ENCODE data around the gene STARD10.
"Not testable (repeated sequence)": the region's sequence is repeated elsewhere in the genome, so short reads cannot be mapped to it uniquely, and the experiment has no call there.

STARD10 gene, protein sequence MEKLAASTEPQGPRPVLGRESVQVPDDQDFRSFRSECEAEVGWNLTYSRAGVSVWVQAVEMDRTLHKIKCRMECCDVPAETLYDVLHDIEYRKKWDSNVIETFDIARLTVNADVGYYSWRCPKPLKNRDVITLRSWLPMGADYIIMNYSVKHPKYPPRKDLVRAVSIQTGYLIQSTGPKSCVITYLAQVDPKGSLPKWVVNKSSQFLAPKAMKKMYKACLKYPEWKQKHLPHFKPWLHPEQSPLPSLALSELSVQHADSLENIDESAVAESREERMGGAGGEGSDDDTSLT
- 10.7 to 32.1 (median 21.5) reads per million in 4 experiments for total RNA-seq

DNA sequence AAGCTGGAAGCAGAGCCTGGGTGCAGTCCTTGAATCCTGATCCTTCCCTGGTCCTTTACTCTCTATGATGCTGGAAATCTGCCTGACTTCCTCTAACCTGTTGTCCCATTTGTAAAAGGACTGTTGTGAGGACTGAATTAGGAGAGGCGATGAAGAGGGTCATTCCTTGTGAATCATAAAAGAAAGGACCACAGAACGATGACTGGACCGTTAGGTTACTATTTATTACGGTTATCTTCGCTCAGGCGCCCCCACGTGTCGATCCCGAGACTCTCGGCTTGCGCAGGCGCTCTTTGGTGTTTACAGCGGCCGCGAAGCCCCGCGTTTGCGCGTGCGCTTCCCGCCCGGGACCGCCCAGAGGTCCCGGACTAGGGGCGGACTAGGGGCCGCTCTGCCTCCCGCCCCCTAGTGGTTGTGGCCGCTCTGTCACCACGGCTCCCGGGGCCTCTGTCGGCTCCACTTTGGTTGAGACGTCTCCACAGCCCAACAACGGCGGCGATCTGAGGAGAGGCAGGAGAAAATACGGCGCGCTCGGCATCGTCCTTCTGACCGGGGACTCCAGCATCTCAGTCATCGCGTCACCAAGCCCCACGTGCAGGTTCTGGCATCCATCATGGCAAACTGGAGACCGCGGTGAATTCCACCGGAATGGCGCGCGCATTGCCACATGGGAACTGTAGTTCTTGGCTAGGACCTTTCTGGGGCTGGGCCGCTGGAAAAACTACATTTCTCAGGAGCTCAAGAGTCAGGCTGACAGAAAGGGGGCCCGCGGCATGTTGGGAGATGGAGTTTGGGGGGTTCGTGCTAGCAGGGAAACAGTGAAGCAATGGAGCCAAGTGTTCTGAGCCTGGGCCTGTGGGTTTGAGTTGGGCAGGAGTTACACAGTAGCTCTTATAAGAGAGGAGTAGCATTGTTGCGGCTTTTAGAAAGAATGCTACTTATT lies at the start of gene STARD10:
Gene STARD10, minus strand, starts transcription at position 623 of the 943 bp plus-strand sequence. CDS start 12,866 bp downstream, outside the sequence.
- peak; percentile 89 for DNase-seq

DNA sequence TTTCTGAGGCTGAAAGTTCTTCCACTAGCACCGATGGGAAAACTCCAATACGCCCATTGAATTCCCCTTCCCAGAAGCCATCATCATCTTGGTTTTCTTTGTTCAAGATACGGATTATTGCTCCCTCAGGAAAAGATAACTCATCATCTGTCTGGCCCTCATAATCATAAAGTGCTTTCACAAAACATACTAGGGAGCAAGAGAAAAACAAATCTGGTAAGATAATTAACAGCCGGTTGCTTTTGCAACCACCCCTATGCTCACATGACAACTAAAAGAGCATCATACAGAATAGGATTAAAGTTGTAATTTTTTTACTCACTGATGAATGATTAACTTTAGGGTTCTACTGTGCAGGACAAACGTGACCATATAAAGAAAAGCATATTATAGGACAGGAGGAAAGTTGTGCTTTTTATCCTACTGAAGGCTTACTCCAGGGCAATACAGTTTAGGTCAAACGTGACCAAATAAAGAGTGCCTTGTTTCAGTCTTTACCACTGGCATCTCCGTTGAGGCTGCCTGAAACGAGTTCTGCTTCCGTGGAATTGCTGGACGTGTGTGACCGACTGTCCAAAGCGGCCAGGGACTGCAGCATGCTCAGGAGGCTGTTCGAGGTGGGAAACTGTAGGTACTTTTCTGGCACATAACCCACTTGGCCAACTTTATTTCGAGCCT lies 48.9 kb upstream of the STARD10 start:
- no peak for DNase-seq

DNA sequence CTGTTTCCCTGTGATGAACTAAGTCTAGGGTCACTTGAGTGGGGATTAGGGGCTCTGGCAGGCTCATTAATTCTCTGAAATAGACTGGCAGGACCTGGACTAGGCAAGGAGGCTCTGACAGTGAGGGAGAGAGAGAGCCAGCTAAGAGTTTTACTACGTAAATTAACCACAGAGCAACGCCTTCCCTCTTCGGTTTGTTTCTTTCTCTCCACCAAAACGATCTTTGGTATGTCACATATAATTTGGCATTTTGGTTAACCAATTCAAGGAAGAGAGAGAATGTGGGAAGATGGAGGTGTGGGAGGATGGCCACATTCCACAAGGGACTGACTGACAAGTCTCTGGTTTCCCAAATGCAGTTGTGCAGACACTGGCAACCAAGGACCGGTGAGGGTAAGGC lies 48.3 kb upstream of the STARD10 start:
- no peak for DNase-seq

DNA sequence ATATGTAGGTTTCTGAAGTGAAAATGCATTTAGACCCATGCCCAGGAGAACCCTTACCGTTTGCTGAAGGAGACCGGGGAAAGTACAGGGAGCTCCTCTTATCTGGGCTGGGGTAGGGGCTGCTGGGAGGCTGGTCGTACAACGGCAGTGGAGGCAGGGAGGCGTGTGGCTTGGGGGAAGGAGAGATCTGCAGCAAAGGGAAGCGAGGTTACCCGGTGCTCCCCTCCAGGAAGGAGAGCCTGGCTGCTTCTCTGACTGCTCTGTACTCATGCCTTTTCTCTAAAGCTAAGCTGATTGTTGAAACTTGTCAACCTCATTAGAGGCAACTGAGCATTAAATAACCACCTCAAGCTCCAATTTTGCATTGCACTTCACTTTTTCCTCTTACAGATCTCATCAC lies 47.5 kb upstream of the STARD10 start:
- DNase-seq: no peak

DNA sequence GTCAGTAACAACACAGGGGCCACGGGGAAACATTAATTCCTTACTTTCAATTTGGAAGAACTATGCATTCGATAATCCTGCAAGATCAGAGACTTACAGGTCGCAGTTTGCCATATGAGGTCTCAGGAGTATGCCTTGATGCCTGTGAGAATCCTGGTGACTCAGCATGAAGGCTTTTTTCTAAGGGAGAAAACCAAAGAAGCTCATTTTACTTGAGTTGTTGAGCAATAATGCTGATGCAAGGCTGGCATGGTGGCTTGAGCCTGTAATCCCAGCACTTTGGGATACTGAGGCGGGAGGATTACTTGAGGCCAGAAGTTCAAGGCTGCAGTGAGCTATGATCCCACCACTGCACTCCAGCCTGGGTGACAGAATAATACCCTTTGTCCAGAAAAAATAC lies 46.9 kb upstream of the STARD10 start:
- no peak for DNase-seq

DNA sequence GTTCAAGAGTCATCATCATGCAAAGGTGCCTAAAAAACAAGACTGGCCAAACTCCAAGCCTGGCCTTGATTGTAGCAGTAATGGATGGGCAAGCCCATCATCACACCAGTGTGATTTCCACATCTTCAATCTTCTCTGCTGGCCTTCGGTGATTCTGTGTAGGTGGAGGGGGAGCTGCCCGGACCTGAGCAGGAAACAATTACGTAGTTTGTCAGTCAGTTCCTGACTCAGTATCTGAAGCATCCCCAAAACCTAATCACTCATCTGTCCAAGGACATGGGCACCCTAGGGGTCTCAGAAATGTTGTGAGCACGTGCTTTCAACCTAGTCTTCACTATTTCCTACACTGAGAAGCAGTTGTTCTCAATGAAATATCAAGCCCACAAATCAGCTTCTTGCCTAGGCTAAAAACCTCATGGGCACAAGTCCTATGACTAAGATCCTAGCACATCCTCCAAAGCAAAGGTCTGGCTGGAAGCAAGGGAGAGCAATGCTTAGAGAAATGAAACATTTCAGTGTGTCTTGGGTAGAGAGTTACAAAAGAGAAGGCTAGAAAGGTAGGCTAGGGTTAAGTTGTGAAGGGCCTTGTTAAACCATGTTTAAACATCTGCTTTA lies 45.0 kb upstream of the STARD10 start:
- DNase-seq: no peak

DNA sequence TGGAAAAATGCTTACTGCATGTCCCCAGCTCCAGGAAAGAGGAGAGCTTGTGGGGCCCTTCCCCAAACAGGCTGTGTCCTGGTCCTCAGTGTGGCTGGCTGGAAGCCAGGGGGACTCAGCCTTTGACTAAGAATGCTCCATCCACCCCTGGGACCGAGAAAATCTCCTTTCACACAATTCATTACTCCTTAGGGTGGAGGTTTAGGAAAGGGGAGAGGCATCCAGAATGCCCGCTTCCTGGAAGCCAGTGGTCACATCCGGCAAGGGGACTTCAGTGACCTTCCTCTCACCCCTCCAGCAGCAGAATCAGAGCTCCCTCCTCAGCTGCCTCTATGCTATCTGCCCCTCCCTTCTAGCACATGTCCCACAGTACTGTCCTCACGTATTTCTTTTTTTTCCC lies 42.3 kb upstream of the STARD10 start:
- DNase-seq: no peak

DNA sequence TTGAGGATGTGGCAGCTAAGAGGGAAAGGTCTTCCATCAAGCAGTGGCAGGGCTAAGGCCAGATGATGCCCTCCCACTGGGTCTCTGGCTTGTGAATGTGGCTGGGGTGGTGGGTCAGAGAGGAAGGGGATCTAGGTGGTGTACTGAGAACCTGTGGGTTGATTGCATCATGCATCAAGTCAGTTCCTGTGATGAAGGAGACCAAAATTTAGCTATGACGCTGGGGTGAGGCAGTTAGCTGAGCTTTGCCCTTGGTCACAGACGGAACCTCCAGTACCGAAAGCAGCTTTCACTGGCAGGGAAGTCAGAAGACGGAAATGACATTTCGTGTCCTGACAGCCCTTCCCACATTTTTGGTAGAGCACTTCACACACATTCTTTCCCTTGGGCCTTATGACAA lies 41.1 kb upstream of the STARD10 start:
- DNase-seq: no peak

DNA sequence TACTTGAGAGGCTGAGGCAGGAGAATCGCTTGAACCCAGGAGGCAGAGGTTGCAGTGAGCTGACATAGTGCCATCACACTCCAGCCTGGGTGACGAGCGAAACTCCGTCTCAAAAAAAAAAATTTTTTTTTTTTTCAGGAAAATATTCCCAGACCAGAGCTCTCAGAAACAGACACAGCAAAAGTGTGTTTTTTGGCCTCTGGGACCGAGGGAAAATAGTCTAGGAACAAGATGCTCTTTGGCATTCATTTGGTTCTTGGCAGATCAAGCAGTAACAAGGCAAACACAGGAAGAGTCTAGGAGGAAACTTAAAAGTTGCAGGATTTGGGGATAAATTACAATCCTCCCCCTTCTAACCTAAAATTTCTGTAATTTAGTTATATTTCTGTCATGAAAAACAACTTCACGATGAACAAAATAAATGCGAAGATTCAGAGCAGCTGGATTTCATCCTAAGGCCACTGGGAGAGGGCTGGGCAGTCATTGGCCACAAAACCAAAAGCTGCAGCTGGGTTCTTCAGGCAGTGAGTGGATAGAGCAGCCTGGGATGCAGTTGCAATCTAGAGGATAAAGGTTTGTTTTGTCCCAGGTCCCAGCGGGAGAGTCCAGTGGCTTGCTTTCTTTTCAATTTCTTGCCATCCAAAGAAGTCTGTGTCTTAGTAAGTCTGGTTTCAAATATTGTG lies 40.1 kb upstream of the STARD10 start:
- DNase-seq: no peak

DNA sequence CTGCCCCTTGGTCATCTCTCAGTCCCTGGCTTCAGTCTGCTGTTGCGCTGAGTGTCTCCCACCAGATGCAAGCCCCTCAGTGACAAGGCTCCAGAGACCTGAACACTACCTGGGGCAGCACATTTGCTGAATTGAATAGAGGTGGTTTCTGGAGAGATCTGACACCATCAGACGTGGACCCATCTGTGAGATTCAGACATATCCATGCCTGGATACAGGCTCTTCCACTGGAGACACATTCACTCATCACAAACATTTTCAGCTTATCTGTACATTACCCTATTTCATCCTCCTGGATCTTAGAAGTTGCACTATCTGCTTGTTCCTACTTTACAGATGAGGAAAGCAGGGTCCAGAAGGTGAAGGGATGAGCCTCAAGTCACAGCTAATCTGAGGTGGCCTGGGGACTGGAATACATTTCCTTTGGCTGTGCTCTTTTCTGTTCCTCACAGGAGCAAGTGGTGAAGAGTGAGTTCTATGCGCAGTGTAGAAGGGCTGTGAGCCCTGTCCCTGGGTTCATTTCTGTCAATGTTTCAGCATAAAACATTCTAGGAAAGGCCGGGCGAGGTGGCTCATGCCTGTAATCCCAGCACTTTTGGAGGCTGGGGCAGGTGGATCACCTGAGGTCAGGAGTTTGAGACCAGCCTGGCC lies 39.4 kb upstream of the STARD10 start:
- DNase-seq: no peak

DNA sequence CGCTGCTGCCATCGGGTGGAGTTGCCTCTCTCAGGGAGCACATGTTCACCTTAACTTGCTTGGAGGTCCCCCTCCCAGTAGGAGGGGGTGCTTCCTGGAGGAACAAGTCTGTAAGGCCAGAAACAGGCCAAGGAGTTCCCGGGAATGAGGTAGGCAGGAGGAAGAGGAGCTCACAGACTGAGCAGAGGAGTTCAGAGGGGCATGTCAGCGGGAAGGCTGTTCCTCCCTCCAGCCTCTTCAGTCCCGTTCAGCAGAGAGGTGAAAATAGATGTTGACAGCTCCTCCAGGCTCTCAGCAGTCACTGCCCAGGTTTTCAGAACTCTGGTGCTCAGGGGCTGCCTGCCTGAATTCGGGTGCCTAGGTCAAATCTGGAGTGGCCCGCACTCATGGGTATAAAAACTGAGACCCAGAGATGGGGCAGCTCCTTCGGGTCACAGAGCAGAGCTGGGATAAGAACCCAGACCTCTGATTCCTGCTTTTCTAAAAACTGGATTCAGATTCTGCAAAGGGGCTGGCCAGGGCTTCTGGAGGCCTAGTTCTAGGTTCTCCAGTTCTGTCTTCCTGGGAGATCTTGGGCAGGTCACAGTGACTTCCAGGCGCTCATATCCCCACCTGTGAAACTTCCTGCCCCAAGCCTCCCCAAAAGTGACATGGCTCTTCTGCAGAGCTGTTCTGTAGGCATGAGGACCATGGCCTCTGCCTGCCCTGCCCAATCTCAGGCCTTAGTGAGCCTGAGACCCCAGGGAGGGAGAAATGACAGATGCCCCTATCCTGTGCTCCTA lies 38.6 kb upstream of the STARD10 start:
- DNase-seq: no peak

DNA sequence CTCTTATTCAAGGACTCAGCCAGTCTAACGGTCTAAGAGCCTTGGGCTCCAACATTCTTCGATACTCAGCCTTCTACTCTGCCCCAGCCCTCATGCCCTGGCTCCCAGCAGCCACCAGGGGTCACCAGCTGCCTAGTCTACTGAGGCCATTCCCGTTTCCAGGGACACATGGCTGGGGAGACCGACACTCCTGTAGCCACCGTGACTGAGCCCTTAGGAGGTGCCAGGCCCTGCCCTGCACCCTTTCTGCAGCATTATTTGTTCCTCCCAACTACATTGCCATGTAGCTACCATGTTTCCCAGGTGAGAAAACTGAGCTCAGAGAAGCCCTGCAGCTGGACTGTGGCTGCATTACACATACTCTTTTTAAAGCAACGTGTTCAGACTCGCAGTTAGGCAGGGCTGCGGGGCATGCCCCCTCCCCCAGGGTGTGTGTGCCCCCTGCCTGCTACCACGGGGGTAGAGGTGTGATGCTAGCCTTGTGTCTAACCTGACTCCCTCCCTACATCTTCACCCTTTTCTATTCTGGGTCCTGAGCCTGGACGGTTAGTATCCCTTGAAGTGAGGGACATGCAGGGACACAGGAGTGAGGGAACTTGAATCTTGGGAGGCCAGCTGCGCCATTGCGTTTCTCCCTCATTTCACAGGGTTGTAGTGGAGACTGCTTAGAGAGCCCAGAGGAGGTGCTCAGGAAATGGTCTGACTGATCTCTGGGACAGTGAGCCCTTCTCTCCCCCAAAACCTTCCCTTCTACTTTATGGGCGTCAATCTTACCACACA lies 37.9 kb upstream of the STARD10 start:
- DNase-seq: peak; percentile 44

DNA sequence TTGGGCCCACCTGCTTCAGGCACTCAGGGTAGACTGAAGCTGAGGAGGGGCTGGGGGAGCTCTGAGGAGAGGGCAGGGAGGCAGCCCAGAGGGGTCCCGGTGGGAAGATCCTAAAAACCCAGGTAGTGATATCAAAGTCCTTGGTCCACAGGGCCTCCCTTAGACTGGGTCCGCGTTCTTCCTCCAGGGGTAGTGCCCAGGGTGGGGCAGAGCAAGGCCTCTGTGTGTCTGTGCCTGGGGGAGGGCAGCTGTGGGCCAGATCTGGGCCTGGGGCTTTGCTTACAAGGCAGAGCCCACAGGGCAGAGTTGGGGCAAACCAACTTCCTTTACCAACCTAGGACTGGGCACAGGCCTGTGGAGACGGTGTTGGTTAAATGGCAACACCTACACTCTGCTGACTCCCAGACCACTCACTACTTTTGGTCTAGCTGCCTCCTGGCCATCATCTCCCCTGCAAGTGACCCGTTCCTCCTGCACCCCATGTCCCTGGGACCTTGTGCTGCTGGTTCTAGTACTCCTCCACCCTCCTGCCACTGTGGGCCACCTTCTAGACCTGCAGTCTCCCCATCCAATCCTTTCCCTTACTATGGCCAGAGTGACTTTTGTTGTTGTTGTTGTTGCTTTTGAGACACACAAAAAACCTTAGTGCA lies 36.2 kb upstream of the STARD10 start:
- no peak for DNase-seq

DNA sequence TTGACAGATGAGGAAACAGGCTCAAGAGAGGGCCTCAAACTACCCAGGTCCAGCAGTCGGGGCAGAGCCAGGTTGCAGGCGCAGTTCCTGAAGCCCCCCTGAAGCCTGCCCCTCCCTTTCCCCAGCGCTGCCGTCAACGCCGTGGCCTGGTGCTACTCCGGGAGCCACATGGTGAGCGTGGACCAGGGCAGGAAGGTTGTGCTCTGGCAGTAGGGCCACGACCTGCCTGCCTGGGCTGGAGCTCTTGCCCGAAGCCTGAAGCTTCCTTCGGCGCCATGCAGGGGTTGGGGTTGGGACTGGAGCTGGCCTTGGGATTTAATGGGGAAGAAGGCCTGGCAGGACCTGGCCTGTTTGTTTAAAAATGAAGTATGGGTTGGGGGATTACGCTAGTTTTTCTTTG lies 35.3 kb upstream of the STARD10 start:
- no peak for DNase-seq

DNA sequence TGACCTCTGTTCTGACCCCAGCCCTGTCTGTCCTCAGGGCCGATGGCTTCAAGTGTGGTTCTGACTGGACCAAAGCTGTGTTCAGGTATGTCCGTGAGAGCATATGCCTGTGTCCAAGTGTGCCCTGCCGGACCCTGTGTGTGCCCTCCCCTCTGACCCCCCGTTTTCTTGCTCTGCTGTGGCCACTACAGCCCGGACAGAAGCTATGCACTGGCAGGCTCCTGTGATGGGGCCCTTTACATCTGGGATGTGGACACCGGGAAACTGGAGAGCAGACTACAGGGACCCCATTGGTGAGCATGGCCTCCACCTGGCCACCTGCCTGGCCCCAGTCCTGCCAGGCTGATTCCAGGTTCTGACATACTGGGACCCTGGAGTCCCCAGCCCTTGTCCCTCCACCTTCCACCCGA lies 34.9 kb upstream of the STARD10 start:
- DNase-seq: no peak

DNA sequence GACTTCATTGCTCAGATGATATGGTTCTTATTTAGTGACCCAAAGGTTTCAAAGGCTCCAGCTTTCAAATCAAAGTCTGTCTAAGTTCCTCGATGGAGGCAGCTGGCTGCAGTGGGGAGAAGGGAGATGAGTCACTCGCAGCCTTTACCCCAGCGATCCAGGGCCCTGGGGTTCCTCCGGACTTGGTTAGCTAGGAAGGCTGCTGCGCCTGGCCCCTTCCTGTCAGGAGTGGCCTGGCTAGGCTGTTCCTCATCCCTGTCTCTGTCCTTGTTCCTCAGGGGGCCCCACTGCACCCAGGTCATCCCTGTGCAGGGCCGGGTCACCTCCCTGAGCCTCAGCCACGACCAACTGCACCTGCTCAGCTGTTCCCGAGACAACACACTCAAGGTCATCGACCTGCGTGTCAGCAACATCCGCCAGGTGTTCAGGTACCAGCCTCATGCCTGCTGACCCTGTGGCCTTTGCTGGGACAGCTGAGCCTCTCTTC lies 34.3 kb upstream of the STARD10 start:
- DNase-seq: no peak

DNA sequence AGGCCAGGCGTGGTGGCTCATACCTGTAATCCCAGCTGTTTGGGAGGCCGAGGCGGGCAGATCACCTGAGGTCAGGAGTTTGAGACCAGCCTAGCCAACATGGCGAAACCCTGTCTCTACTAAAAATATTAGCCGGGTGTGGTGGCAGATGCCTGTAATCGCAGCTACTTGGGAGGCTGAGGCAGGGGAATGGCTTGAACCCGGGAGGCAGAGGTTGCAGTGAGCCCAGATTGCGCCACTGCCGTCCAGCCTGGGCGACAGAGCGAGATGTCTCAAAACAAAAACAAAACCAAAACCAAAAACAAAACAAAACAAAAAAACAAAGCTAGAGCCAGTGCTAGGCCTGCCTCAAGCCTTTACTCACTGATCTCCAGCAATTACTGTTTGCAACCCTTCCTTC lies 33.8 kb upstream of the STARD10 start:
- DNase-seq: not testable (repeated sequence)

DNA sequence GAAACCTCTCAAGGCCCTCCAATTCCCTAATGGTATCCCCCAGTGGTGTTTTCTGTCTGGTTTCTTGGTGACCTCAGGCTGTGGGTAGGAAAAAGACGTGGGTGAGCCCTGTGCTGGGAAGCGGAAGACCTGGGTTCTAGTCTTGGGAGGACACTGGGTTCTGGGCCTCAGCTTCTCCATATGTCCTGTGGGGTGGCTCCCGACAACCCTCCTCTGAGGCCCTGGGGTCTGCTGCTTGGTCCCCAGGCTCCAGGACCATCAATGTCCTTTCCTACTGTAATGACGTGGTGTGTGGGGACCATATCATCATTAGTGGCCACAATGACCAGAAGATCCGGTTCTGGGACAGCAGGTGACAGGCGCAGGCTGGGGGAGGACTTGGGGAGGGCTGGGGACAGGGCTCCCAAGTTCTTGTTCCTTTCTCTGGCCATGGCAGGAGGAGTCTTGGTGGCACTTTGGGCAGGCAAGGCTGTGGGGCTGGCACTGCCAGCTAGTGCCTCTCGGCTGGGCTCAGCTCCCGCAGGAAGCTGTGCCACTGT lies 33.2 kb upstream of the STARD10 start:
- no peak for DNase-seq

Data from effector CD8-positive, alpha-beta T cell (primary cell).